H9 (cell line): ENCODE measurements around the gene PABPC3. TPM values are rescaled to one million over a fixed set of nuclear protein-coding genes. Genes with fewer than 3 reads are reported as not detected.

Experiments used
- DNase-seq: peaks from one replicate; pipeline ENCODE4 v3.0.0-alpha.2; 2017
- H2AFZ ChIP-seq: one replicate; pipeline ENCODE4 v1.6.1; 2013; ENCODE audit warnings: mild to moderate bottlenecking, low read length, control low read depth, moderate library complexity
- H2AK5ac ChIP-seq: 2 replicates; pipeline ENCODE4 v1.6.1; 2013; ENCODE audit warnings: low read length, control low read depth, mixed read lengths; ENCODE audit not compliant: insufficient read length
- H2BK120ac ChIP-seq: one replicate; pipeline ENCODE4 v1.6.1; 2013; ENCODE audit warnings: low read depth, mild to moderate bottlenecking, low read length, control low read depth, inconsistent platforms; ENCODE audit not compliant: poor library complexity, severe bottlenecking
- H2BK12ac ChIP-seq: 2 replicates; pipeline ENCODE4 v1.6.1; 2013; ENCODE audit warnings: low read length, control low read depth, mixed read lengths, low read depth; ENCODE audit not compliant: insufficient read length
- H2BK15ac ChIP-seq: 2 replicates; pipeline ENCODE4 v1.6.1; 2013; ENCODE audit warnings: low read depth, low read length, control low read depth
- H2BK20ac ChIP-seq: one replicate; pipeline ENCODE4 v1.6.1; 2013; ENCODE audit warnings: low read depth, mild to moderate bottlenecking, low read length, control low read depth, inconsistent platforms; ENCODE audit not compliant: poor library complexity, severe bottlenecking
- H2BK5ac ChIP-seq: 2 replicates; pipeline ENCODE4 v1.6.1; 2013; ENCODE audit warnings: low read length, control low read depth, mixed read lengths; ENCODE audit not compliant: insufficient read length
- H3K14ac ChIP-seq: 2 replicates; pipeline ENCODE4 v1.6.1; 2013; ENCODE audit warnings: low read length, control low read depth; ENCODE audit not compliant: insufficient read depth
- H3K18ac ChIP-seq: 2 replicates; pipeline ENCODE4 v1.6.1; 2013; ENCODE audit warnings: low read depth, mild to moderate bottlenecking, mixed read lengths, low read length, control low read depth; ENCODE audit not compliant: insufficient read length
- H3K23ac ChIP-seq: 2 replicates; pipeline ENCODE4 v1.6.1; 2013; ENCODE audit warnings: low read length, control low read depth, mixed read lengths, low read depth; ENCODE audit not compliant: insufficient read length
- H3K23me2 ChIP-seq: 2 replicates; pipeline ENCODE4 v1.6.1; 2013; ENCODE audit warnings: low read depth, mild to moderate bottlenecking, mixed read lengths, low read length, control low read depth; ENCODE audit not compliant: insufficient read length, poor library complexity, severe bottlenecking
- H3K27ac ChIP-seq: 2 replicates; pipeline ENCODE4 v1.5.1; 2013; ENCODE audit warnings: low read length, control low read depth, mixed read lengths, low read depth; ENCODE audit not compliant: insufficient read length
- H3K27me3 ChIP-seq: 2 replicates; pipeline ENCODE4 v1.6.1; 2013; ENCODE audit warnings: low read length, control low read depth, inconsistent platforms; ENCODE audit not compliant: insufficient read depth
- H3K4ac ChIP-seq: 2 replicates; pipeline ENCODE4 v1.6.1; 2013; ENCODE audit warnings: low read depth, mild to moderate bottlenecking, control low read depth, inconsistent platforms, low read length, moderate library complexity
- H3K4me1 ChIP-seq: 2 replicates; pipeline ENCODE4 v1.6.1; 2013; ENCODE audit warnings: low read length, control low read depth, inconsistent platforms; ENCODE audit not compliant: insufficient read depth
- H3K4me2 ChIP-seq: 2 replicates; pipeline ENCODE4 v1.6.1; 2013; ENCODE audit warnings: low read length, control low read depth, mixed read lengths; ENCODE audit not compliant: insufficient read length, insufficient read depth
- H3K56ac ChIP-seq: 2 replicates; pipeline ENCODE4 v1.6.1; 2013; ENCODE audit warnings: low read depth, mild to moderate bottlenecking, mixed read lengths, low read length, control low read depth; ENCODE audit not compliant: insufficient read length
- H3K79me1 ChIP-seq: 2 replicates; pipeline ENCODE4 v1.6.1; 2013; ENCODE audit warnings: low read depth, mild to moderate bottlenecking, moderate library complexity, low read length, control low read depth, inconsistent platforms; ENCODE audit not compliant: insufficient read depth, poor library complexity, severe bottlenecking
- H3K79me2 ChIP-seq: 2 replicates; pipeline ENCODE4 v1.6.1; 2013; ENCODE audit warnings: low read length, control low read depth, inconsistent platforms; ENCODE audit not compliant: insufficient read depth
- H3K9ac ChIP-seq: 2 replicates; pipeline ENCODE4 v1.6.1; 2013; ENCODE audit warnings: low read length, control low read depth, mixed read lengths; ENCODE audit not compliant: insufficient read length; ENCODE audit errors: extremely low read depth
- H3K9me3 ChIP-seq: one replicate; pipeline ENCODE4 v1.6.1; 2013; ENCODE audit warnings: low read depth, low read length, inconsistent platforms; ENCODE audit not compliant: control insufficient read depth
- H3T11ph ChIP-seq: one replicate; pipeline ENCODE4 v1.6.1; 2013; ENCODE audit warnings: mild to moderate bottlenecking, low read length, control low read depth, inconsistent platforms
- H4K20me1 ChIP-seq: one replicate; pipeline ENCODE4 v1.6.1; 2013; ENCODE audit not compliant: control insufficient read depth, insufficient read length, insufficient read depth
- H4K5ac ChIP-seq: 2 replicates; pipeline ENCODE4 v1.6.1; 2013; ENCODE audit warnings: low read depth, mild to moderate bottlenecking, mixed read lengths, low read length, control low read depth; ENCODE audit not compliant: insufficient read length
- H4K8ac ChIP-seq: replicated peaks from 2 replicates; pipeline ENCODE4 v1.6.1; 2013; ENCODE audit warnings: low read length, control low read depth, mixed read lengths, low read depth; ENCODE audit not compliant: insufficient read length
- H4K91ac ChIP-seq: 2 replicates; pipeline ENCODE4 v1.6.1; 2013; ENCODE audit warnings: low read depth, mild to moderate bottlenecking, moderate library complexity, mixed read lengths, low read length, control low read depth; ENCODE audit not compliant: insufficient read length
- H3K27ac Mint-ChIP-seq, 3 experiments: 2 replicates in 2 of 3; 3 replicates in 1 of 3; pipeline ENCODE4 v1.8.0; 2020 to 2021; ENCODE audit warnings: mixed read lengths in 3 of 3, mild to moderate bottlenecking in 1 of 3, moderate library complexity in 1 of 3
- H3K27me3 Mint-ChIP-seq: 2 replicates; pipeline ENCODE4 v1.8.0; 2021; ENCODE audit warnings: low read depth, mild to moderate bottlenecking, moderate library complexity, mixed read lengths
- H3K36me3 Mint-ChIP-seq, 3 experiments: 2 replicates in 2 of 3; 3 replicates in 1 of 3; pipeline ENCODE4 v1.8.0; 2020 to 2021; ENCODE audit warnings: low read depth in 3 of 3, mixed read lengths in 3 of 3; ENCODE audit not compliant: insufficient read depth in 1 of 3
- H3K4me1 Mint-ChIP-seq, 2 experiments: 2 replicates each; pipeline ENCODE4 v1.8.0; 2020; ENCODE audit warnings: mixed read lengths in 2 of 2
- H3K4me3 Mint-ChIP-seq, 2 experiments: 2 replicates in 1 of 2; 3 replicates in 1 of 2; pipeline ENCODE4 v1.8.0; 2020 to 2021; ENCODE audit warnings: mild to moderate bottlenecking in 2 of 2, mixed read lengths in 2 of 2, moderate library complexity in 1 of 2
- H3K9me3 Mint-ChIP-seq, 2 experiments: 2 replicates in 1 of 2; 3 replicates in 1 of 2; pipeline ENCODE4 v1.8.0; 2020; ENCODE audit warnings: mild to moderate bottlenecking in 2 of 2, mixed read lengths in 2 of 2, moderate library complexity in 1 of 2
- CTCF ChIP-seq: fragments of 200-600 bp; sonication (generic); conservative IDR thresholded peaks from 3 replicates; pipeline ENCODE4 v1.8.0; 2021; ENCODE audit warnings: antibody characterized with exemption, mild to moderate bottlenecking
- WGBS: extraction: QIAGEN DNeasy Blood & Tissue Kit; methylation state at CpG from one replicate; pipeline ENCODE4 v1.1.7; 2013; ENCODE audit warnings: missing lambda C conversion rate, low lambda C conversion rate, mixed read lengths; ENCODE audit not compliant: insufficient read length; ENCODE audit errors: extremely low coverage; 5-methylcytosine and 5-hydroxymethylcytosine counted together
- total RNA-seq: library from RNA; stranded (reverse); gene quantifications from 2 replicates; pipeline ENCODE4 v1.2.1, GENCODE V29; 2021

The PABPC3 gene
- total RNA-seq, 1 experiment from 2014 or later, result 0.31 TPM

- Histone ChIP-seq H3K27me3 (no peaks in the 10 kb centered on the region), H3K9me3 (no peaks in the 10 kb centered on the region), H4K8ac (no peak overlapping the region), H2BK15ac (no peak overlapping the region), H3K79me1 (no peaks in the 10 kb centered on the region), H3K56ac (no peak overlapping the region), H3K27ac (no peak overlapping the region), H4K20me1 (no peaks in the 10 kb centered on the region), H2AK5ac (no peak overlapping the region), H3K4me1 (no peaks in the 10 kb centered on the region), H3K23ac (no peak overlapping the region), H4K91ac (no peak overlapping the region), H3K14ac (no peak overlapping the region), H3K4me2 (no peak overlapping the region), H2BK20ac (no peak overlapping the region), H3K18ac (no peak overlapping the region), H3K9ac (no peak overlapping the region), H2BK12ac (no peak overlapping the region), H2BK120ac (no peak overlapping the region), H3K79me2 (no peaks in the 10 kb centered on the region), H3K23me2 (no peaks in the 10 kb centered on the region), H2BK5ac (no peak overlapping the region), H2AFZ (no peak overlapping the region), H3T11ph (no peak overlapping the region), H4K5ac (no peak overlapping the region), H3K4ac (no peak overlapping the region)
- H3K27ac Mint-ChIP-seq, result no peak overlapping the region; a peak in 1 of 7 replicates
- WGBS, result no CpG with 5 or more reads among the region's 13 CpGs
- no peak for DNase-seq
- H3K4me1 Mint-ChIP-seq, result no peaks in the 10 kb centered on the region
- no peak overlapping the region for H3K4me3 Mint-ChIP-seq
- no peaks in the 10 kb centered on the region for H3K36me3 Mint-ChIP-seq
- H3K9me3 Mint-ChIP-seq, result no peaks in the 10 kb centered on the region
- no peaks in the 10 kb centered on the region for H3K27me3 Mint-ChIP-seq
- TF ChIP-seq CTCF, result no peak
Measured at GRCh38 chr13:25097426-25097825, 1.5 kb downstream of the PABPC3 start.
